GM18867 (cell line): Measurements from ENCODE around the gene GPD1.
A peak's percentile ranks its signal among the peaks of the same experiment; 100 is the strongest.

Source experiments
- ATAC-seq: cut with Tn5 transposase; IDR thresholded peaks from one replicate; pipeline ENCODE4 v1.9.1; 2021; ENCODE audit warnings: mild to moderate bottlenecking, moderate library complexity; ENCODE audit not compliant: unreplicated experiment

GPD1 gene

GRCh38 chr12:50103767-50104321 is at the start of gene GPD1:
GPD1 (plus strand) TSS chr12:50104008; CDS start chr12:50104051, 43 bp downstream.
- no peak for ATAC-seq

- peak; percentile 46 for ATAC-seq
Observed at GRCh38 chr12:50055831-50056638, 47.8 kb upstream of the GPD1 start.

GRCh38 chr12:50056639-50056976 is 47.2 kb upstream of the GPD1 start:
- ATAC-seq = no peak

- peak; percentile 40 for ATAC-seq
Observed at GRCh38 chr12:50057000-50057841, 46.6 kb upstream of the GPD1 start, which contains the start of gene ASIC1. ASIC1 (plus strand) TSS chr12:50057596; CDS start chr12:50058767, 1,171 bp downstream.

GRCh38 chr12:50057896-50058670 is 45.7 kb upstream of the GPD1 start:
- no peak for ATAC-seq

GRCh38 chr12:50058743-50059312 is 45.0 kb upstream of the GPD1 start:
- ATAC-seq = no peak

GRCh38 chr12:50059440-50060119 is 44.2 kb upstream of the GPD1 start:
- no peak for ATAC-seq

- no peak for ATAC-seq
Observed at GRCh38 chr12:50060120-50060468, 43.7 kb upstream of the GPD1 start.

GRCh38 chr12:50061171-50061570 is 42.6 kb upstream of the GPD1 start:
- ATAC-seq = no peak

GRCh38 chr12:50061946-50062686 is 41.7 kb upstream of the GPD1 start:
- ATAC-seq = no peak

- no peak for ATAC-seq
Observed at GRCh38 chr12:50062728-50063460, 40.9 kb upstream of the GPD1 start.

GRCh38 chr12:50065726-50066310 is 38.0 kb upstream of the GPD1 start:
- ATAC-seq = no peak

GRCh38 chr12:50066402-50066801 is 37.4 kb upstream of the GPD1 start:
- ATAC-seq = no peak

- ATAC-seq = no peak
Observed at GRCh38 chr12:50069069-50069468, 34.7 kb upstream of the GPD1 start.

- ATAC-seq = no peak
Observed at GRCh38 chr12:50069539-50069938, 34.3 kb upstream of the GPD1 start.

- no peak for ATAC-seq
Observed at GRCh38 chr12:50070314-50071060, 33.3 kb upstream of the GPD1 start.

- no peak for ATAC-seq
Observed at GRCh38 chr12:50072198-50072907, 31.5 kb upstream of the GPD1 start.
